Thyroid gland (tissue), 4 donors: ENCODE results near the gene EEF1AKMT3.
"Not testable (repeated sequence)": the region's sequence is repeated elsewhere in the genome, so short reads cannot be mapped to it uniquely, and the experiment has no call there.

Experiments
- CTCF ChIP-seq, 6 experiments: fragments of 200-600 bp in 3 of 6; fragments of 450-650 bp in 3 of 6; sonication (generic) in 3 of 6; IDR thresholded peaks; one replicate each; pipeline ENCODE4 v1.5.1; 2016 to 2019; ENCODE audit warnings: antibody characterized with exemption in 6 of 6, mild to moderate bottlenecking in 2 of 6, inconsistent platforms in 1 of 6, moderate library complexity in 1 of 6
- POLR2A ChIP-seq, 2 donors: fragments of 450-650 bp; IDR thresholded peaks; one replicate each; pipeline ENCODE4 v1.6.1; 2017; ENCODE audit warnings: antibody characterized with exemption in 2 of 2, mild to moderate bottlenecking in 2 of 2, moderate library complexity in 1 of 2

DNA sequence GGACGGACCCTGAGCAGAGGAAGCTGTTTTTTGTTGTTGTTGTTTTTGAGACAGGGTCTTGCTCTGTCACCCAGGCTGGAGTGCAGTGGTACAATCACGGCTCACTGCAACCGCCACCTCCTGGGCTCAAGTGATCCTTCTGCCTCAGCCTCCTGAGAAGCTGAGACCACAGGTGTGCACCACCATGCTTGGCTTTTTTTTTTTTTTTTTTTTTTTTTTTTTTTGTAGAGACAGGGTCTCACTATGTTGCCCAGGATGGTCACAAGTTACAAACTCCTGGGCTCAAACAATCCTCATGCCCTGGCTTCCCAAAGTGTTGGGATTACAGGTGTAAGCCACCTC is 45.5 kb downstream of the EEF1AKMT3 start:
- not testable (repeated sequence) for TF ChIP-seq CTCF, POLR2A (IDR thresholded peaks at IDR 0.05)
